HG03432 (cell line): Measurements from ENCODE around the gene SMC2.

ENCODE experiments used
- ATAC-seq: cut with Tn5 transposase; IDR thresholded peaks from one replicate; pipeline ENCODE4 v1.9.1; 2021; ENCODE audit warnings: mild to moderate bottlenecking, moderate library complexity; ENCODE audit not compliant: unreplicated experiment

Gene SMC2

DNA sequence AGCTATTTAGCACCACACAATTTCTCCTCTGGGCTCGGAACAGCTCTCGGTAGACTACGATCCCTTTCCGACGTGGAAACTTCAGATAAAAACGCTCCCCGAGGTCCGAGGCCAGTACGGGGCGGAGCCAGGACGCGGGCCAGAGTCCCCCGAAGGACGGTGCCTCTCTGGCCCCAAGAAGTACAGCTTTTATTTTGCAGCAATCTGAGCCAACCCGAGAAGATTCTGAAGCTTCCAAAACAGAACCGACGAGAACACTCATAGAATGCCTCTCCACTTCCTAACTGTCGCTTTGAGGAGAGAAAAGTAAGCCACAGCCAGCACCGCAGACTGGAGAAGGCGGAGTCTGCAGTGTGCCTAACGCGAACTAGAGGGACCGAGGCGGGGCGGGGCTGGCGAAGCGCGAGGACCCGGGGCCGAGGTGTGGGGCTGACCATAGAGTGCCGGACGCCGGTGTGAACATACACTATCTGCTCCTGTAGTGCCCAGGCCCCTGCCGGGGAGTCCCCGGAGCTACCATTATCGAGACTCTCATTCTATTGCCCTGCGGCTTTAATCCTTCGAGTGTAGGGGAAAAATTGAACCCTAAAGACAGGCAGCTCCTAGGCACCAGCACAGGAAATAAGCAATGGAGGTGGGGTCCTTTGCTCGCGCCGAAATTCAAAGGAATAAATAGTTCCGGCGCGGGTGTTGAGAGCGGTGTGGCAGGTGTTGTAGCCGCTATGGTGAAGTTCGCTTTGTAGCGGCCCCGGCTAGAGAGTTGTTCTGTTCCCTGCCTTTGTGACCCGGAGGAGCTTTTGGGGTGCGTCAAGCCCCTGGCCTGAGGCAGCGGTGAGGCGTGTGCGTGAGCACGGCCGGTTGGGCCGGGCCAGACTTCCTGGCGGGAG, at the start of gene SMC2:
Gene SMC2, plus strand, starts transcription at position 663 of the 887 bp plus-strand sequence. CDS start 1,076 bp downstream, outside the sequence.
- ATAC-seq: peak; percentile 90

GRCh38 chr9:104068546-104068945, 25.6 kb upstream of the SMC2 start:
- ATAC-seq: no peak

GRCh38 chr9:104069288-104069687, 24.8 kb upstream of the SMC2 start:
- no peak for ATAC-seq

GRCh38 chr9:104071589-104071988, 22.5 kb upstream of the SMC2 start:
- ATAC-seq: no peak

- ATAC-seq: no peak
Measured at GRCh38 chr9:104073098-104073769, 20.9 kb upstream of the SMC2 start.

DNA sequence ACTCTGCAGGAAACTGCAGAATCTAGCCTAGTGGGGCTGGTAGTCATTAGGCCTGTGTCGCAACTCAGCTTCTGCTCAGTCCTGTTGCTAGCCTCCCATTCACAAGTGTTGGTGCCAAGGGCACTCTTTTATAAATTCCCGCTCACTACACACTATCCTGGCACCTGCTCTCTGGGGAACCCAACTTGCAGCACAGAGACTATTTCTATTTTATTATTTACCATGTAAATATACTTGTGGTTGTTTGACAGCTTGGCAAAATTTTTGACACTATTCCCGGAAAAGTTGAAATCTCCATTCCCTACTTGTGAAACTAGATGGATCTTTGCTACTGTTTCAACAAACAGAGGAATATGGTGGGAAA, 20.4 kb upstream of the SMC2 start:
- no peak for ATAC-seq

DNA sequence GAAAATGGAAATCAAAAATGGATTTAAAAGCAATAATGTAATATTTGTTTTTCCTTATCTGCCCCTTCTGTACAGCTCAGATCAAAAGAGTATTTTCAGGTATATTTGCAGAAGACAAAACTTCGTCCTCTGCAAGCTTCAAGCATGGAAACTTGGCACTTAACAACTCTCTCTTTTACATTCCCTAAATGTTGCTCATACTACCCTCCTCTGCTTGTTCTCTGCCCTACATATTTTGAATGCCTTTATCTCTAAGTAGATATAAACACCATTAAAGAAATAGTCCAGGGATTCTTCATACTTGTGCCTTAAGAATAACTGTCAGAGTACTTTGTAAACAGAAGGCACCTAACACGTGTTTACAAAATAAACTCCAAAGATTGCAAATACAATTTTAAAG, 19.2 kb upstream of the SMC2 start:
- no peak for ATAC-seq

- no peak for ATAC-seq
Measured at GRCh38 chr9:104075801-104076753, 18.0 kb upstream of the SMC2 start.

DNA sequence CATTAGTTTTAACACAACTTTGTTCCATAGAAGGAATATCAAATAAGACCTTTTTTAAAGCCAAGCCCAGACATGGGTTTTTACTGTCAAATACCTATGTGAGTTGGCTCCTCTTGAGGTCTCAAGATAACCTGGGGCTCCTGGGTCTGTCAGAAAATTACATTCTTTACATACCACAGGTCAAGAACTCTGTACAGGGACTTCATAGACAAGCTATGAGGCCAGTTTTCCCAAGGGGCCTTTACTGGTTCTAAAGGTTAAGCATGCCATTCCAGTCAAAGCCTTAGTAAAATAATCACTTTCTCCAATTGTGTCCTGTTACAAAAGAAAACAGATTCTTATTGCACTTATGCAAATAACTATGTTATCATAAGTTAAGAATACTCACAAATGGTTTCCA, 15.5 kb upstream of the SMC2 start:
- ATAC-seq: no peak

DNA sequence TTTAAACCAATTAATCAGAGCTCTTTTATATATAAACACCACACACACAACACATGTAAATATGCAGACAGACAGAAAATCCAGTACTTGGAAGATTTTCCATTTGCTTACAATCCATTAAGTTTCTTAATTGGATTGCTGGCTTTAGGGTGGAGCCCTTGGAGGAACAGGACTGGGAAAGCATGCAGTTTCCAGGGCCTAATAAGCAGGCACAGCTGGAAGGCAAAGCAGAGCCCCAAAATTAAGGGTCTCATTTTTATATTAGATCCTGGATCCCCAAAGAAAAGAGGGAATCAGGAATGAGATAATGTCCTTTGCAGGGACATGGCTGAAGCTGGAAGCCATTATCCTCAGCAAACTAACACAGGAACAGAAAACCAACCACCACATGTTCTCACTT, 13.1 kb upstream of the SMC2 start:
- ATAC-seq: no peak

DNA sequence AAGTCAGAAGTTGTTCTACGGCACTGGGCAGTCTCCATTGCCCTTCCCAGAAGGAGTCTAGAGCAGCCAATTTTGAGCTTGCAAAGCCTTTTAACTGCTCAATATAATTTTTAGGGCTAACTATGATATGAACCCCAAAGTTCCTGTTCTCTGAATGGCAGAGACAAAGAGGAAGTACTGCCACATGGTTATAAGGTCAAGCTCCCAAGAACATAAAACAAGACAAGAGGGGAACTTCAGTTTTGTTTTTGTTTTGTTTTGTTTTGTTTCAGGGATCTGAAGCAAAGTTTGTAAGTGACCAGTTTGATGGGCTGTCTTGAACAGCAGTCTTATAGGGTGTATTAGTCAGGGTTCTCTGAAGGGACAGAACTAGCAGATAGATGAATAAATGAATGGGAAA, 11.9 kb upstream of the SMC2 start:
- no peak for ATAC-seq

GRCh38 chr9:104085525-104085924, 8.6 kb upstream of the SMC2 start:
- no peak for ATAC-seq

DNA sequence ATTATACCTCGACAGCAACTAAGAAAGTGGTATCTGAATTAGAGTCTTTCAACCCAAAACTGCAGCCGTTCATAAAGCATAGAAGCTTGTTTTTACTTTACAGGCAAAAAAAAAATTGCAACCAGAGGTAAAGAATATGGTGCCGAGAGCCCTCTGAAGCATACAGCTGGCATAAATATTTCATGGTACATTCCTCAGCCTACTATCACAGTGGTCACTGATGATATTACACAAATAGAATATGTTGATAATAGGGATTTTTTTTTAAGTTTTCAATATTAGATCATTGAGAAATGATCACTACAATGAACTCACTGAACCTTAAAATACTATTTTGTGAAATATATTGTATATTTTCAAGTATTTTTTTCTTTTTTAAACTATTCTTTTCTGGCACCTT, 6.2 kb upstream of the SMC2 start:
- ATAC-seq: no peak

DNA sequence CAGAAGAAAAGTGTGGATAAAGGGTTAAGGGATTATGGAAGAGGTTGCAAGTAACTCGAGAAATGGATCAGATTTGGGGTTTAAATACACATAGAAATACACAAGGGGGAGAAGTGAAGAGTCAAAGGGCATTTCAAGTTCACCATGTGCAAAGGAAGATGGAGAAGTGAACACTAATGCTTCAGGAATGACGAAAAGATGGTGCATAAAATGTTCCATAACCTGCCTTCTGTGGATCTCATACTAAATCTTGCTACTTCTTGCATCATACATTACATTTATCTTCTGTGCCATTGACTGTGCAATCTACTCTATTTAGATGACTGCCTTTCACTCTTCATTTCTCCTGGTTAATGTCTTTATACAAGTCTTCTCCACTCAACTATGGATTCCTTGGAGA, 5.7 kb upstream of the SMC2 start:
- no peak for ATAC-seq

DNA sequence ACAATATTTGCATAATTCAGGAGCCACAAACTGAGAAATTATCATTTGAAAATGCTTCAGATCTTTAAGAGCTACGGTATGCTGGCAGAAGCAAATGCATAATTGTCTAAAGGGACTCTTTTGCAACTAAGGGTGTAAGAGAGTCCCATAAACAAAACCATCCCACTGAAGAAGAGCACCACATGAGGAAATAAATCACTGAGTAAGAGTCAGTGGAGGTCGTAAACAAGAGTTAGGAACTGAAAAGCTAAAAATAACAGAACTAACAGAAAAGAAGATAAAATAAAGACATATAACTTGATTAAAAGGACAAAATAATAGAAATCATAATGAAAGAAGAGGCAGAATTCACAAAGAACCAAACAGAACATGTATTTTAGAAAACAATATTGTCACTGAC, 3.5 kb upstream of the SMC2 start:
- ATAC-seq: no peak

DNA sequence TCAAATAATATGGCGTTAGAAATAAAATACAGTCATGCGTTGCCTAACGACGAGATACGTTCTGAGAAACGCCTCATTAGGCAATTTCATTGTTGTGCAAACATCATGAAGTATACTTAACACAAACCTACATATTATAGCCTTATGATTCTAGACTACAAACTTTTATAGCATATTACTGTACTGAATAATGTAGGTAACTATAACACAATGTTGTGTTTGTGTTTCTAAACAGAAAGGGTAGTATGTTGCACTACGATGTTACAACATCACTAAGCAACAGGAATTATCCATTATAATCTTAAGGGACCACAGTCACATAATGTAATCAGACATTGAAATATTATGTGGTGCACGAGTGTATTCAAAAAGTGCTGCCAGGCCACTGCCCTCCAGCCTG, 3.0 kb upstream of the SMC2 start:
- ATAC-seq: no peak

DNA sequence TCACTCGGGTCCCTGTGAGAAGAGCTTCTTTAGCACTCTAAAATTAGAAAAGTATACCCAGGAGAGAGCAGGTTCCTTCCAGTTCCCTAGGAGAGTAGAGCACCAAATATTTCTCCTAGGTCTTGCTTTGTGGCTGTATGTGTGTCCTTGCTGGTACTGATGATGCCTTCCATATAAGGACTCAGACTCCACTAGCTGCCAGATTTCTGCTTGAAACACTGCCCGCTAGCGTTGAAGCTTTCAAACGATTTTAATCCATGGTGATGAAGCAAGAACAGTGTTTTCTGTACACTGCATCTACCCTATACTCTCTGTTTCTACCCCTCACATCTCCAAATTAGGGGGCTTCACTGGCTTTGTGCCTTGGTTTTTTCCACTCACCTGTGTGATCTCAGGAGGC, 2.4 kb upstream of the SMC2 start:
- peak; percentile 28 for ATAC-seq

DNA sequence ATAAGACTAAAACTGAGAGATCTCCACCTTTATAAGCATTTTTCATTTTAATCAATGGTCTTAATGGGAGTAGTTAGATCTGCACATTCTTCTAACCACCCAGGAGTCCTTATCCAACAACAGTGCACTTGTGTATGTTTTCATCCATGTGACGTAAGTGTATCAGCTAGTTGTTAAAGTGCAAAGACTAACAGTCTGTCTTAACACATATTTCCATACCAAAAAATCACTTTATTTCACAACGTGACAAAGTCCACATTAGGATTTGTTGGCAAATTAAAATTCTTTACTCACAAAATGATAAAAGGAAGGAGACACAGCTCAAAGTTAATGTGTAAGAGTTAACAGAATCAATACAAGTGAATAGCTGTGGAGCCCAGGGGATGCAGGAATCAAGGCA, 1.9 kb upstream of the SMC2 start:
- no peak for ATAC-seq

GRCh38 chr9:104092875-104093600, 1.1 kb upstream of the SMC2 start:
- no peak for ATAC-seq

DNA sequence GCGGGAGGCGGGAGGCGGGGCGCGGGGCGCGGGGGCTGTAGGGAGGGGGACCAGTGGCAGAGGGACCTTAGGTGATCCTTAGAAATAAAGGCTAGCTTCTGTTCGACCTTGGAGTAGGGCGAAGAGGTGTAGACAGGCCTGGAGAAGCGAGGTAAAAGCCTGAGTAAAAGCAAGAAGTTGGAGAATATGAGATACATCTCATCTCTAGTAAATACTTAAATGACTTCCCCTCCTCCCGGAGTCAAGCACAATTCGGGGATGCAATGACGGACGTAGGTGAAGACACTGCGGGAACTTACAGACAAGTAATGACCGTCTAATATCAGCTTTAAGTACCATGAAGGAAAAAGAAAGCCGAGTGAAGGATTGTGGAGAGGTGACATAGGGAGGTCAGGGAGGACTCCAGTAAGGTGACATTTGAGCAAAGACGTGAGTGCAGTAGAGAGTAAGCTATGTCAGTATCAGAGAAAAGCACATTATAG, 466 bp downstream of the SMC2 start:
- peak; percentile 4 for ATAC-seq
